Activated CD8-positive, alpha-beta memory T cell treated with anti-CD3 and anti-CD28 coated beads for 36 hours (primary cell): ENCODE data around the gene POU6F1. TPM values are rescaled to one million over a fixed set of nuclear protein-coding genes. Genes with fewer than 3 reads are reported as not detected.
"Not testable (repeated sequence)": the region's sequence is repeated elsewhere in the genome, so short reads cannot be mapped to it uniquely, and the experiment has no call there.

Experiments
- CTCF ChIA-PET: fragments of 350-600 bp; sonication (Branson Sonifier 250); formaldehyde crosslinking; loops from one replicate; lab custom pipeline; 2021; ENCODE audit warnings: antibody characterized with exemption; lab: Charles Lee
- POLR2A ChIA-PET: fragments of 350-600 bp; sonication (Branson Sonifier 250); formaldehyde crosslinking; loops from one replicate; lab custom pipeline; 2021; ENCODE audit warnings: antibody characterized with exemption; lab: Charles Lee
- total RNA-seq, 2 experiments: library from RNA; stranded (reverse); gene quantifications; one replicate each; pipeline ENCODE4 v1.2.3, GENCODE V29; 2021

Gene POU6F1
- total RNA-seq, result 1 to 10 TPM; 6.9 to 9.9 TPM

- ChIA-PET POLR2A (interaction anchor here (0.6 to 2.5 kb wide), 11 partner anchors 12 to 1922 kb away, joined by 3 to 38 read pairs (median 7); partner anchors contain the start of genes CSRNP2, DAZAP2, GALNT6 and SLC11A2), CTCF (interaction anchor here (0.7 to 2.3 kb wide), 3 partner anchors 21 to 705 kb away, joined by 3 to 7 read pairs (median 3); partner anchors contain the start of genes ATF1 and DAZAP2)
Observed at GRCh38 chr12:51217968-51218606, at the start of gene POU6F1. Gene POU6F1 (minus strand): TSS chr12:51218062. CDS start chr12:51206836, 11,226 bp downstream.

- CTCF ChIA-PET, result no interaction called here
- POLR2A ChIA-PET, result no interaction called here
Observed at GRCh38 chr12:51265024-51265423, 47.2 kb upstream of the POU6F1 start.

GRCh38 chr12:51264297-51264696 lies 46.4 kb upstream of the POU6F1 start:
- CTCF ChIA-PET, result interaction anchor here (0.6 to 1.2 kb wide), 2 partner anchors 13 to 41 kb away, joined by 3 read pairs; no protein-coding TSS in a partner anchor
- POLR2A ChIA-PET, result no interaction called here

- CTCF ChIA-PET, result interaction anchor here (1.0 to 1.9 kb wide), 3 partner anchors 10 to 19 kb away, joined by 3 to 8 read pairs (median 3); no protein-coding TSS in a partner anchor
- POLR2A ChIA-PET, result no interaction called here
Observed at GRCh38 chr12:51263341-51263740, 45.5 kb upstream of the POU6F1 start.

- ChIA-PET CTCF (interaction anchor here (1.0 to 1.9 kb wide), 3 partner anchors 10 to 78 kb away, joined by 3 to 8 read pairs (median 4); no protein-coding TSS in a partner anchor), POLR2A (no interaction called here)
Observed at GRCh38 chr12:51262758-51263177, 44.9 kb upstream of the POU6F1 start.

GRCh38 chr12:51259600-51259999 lies 41.7 kb upstream of the POU6F1 start:
- POLR2A ChIA-PET, CTCF ChIA-PET: not testable (repeated sequence)

GRCh38 chr12:51254536-51254935 lies 36.7 kb upstream of the POU6F1 start:
- CTCF ChIA-PET, result no interaction called here
- POLR2A ChIA-PET, result no interaction called here

- ChIA-PET CTCF (interaction anchor here (1.0 to 1.6 kb wide), 5 partner anchors 9 to 87 kb away, joined by 3 to 8 read pairs (median 5); partner anchors contain the start of gene SMAGP), POLR2A (interaction anchor here (0.6 kb wide), 1 partner anchor 238 kb away, joined by 7 read pairs; no protein-coding TSS in a partner anchor)
Observed at GRCh38 chr12:51253276-51253675, 35.4 kb upstream of the POU6F1 start.

GRCh38 chr12:51247523-51248206 lies 29.8 kb upstream of the POU6F1 start:
- CTCF ChIA-PET, result interaction anchor here (0.6 kb wide), 1 partner anchor 493 kb away, joined by 3 read pairs; no protein-coding TSS in a partner anchor

GRCh38 chr12:51246254-51246853 lies 28.5 kb upstream of the POU6F1 start:
- ChIA-PET POLR2A (interaction anchor here (0.5 kb wide), 1 partner anchor 728 kb away, joined by 4 read pairs; no protein-coding TSS in a partner anchor), CTCF (no interaction called here)

More at GRCh38 chr12:51247523-51248206, 29.8 kb upstream of the POU6F1 start:
- POLR2A ChIA-PET, result no interaction called here

GRCh38 chr12:51245476-51246253 lies 27.8 kb upstream of the POU6F1 start:
- POLR2A ChIA-PET, result interaction anchor here (0.5 to 0.6 kb wide), 3 partner anchors 30 to 727 kb away, joined by 3 to 4 read pairs (median 3); no protein-coding TSS in a partner anchor
- CTCF ChIA-PET, result no interaction called here

GRCh38 chr12:51244269-51244668 lies 26.4 kb upstream of the POU6F1 start:
- ChIA-PET CTCF (interaction anchor here (0.9 to 1.0 kb wide), 2 partner anchors 8 to 19 kb away, joined by 3 read pairs; no protein-coding TSS in a partner anchor), POLR2A (interaction anchor here (0.5 to 2.1 kb wide), 3 partner anchors 26 to 82 kb away, joined by 3 to 11 read pairs (median 7); partner anchors contain the start of gene POU6F1)

GRCh38 chr12:51242876-51243275 lies 25.0 kb upstream of the POU6F1 start:
- POLR2A ChIA-PET, result interaction anchor here (2.1 kb wide), 1 partner anchor 25 kb away, joined by 7 read pairs; the partner anchor contains the start of gene POU6F1
- CTCF ChIA-PET, result no interaction called here

- CTCF ChIA-PET, result no interaction called here
- POLR2A ChIA-PET, result interaction anchor here (0.7 kb wide), 1 partner anchor 46 kb away, joined by 4 read pairs; no protein-coding TSS in a partner anchor
Observed at GRCh38 chr12:51242120-51242519, 24.3 kb upstream of the POU6F1 start.

GRCh38 chr12:51240971-51241370 lies 23.1 kb upstream of the POU6F1 start:
- ChIA-PET CTCF (interaction anchor here (0.6 to 1.0 kb wide), 2 partner anchors 85 to 214 kb away, joined by 3 read pairs; no protein-coding TSS in a partner anchor), POLR2A (interaction anchor here (3.9 kb wide), 1 partner anchor 23 kb away, joined by 38 read pairs; the partner anchor contains the start of gene POU6F1)

- ChIA-PET CTCF (interaction anchor here (0.6 to 1.4 kb wide), 4 partner anchors 14 to 161 kb away, joined by 4 to 7 read pairs (median 6); partner anchors contain the start of gene POU6F1), POLR2A (interaction anchor here (0.8 to 3.9 kb wide), 4 partner anchors 9 to 155 kb away, joined by 3 to 38 read pairs (median 10); partner anchors contain the start of genes CSRNP2 and POU6F1)
Observed at GRCh38 chr12:51238510-51239334, 20.9 kb upstream of the POU6F1 start, which contains the start of gene DAZAP2. Gene DAZAP2 (plus strand): TSS chr12:51238826. CDS start chr12:51238908, 82 bp downstream.
